Measurements from ENCODE around the gene RRAS2.
"Not testable (repeated sequence)": the region's sequence is repeated elsewhere in the genome, so short reads cannot be mapped to it uniquely, and the experiment has no call there.

Gene RRAS2

DNA sequence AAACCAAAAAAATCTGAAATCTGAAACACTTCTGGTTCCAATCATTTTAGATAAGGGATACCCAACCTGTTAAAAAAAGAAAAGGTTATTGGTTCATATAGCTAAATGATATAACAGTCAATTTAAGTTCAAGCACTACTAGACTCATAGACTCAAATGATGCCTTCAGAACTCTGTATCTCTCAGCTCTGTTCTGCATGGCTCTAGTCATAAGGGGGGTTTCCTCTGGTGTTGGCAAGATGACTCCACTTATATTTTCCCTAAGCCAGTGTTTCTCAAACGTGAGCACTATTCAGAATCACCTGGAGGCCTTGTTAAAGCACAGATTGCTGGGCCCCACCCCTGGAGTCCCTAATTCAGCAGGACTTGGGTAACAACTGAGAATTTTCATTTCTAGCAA, 11.5 kb upstream of the RRAS2 start:
- DNase-seq, result no peak

DNA sequence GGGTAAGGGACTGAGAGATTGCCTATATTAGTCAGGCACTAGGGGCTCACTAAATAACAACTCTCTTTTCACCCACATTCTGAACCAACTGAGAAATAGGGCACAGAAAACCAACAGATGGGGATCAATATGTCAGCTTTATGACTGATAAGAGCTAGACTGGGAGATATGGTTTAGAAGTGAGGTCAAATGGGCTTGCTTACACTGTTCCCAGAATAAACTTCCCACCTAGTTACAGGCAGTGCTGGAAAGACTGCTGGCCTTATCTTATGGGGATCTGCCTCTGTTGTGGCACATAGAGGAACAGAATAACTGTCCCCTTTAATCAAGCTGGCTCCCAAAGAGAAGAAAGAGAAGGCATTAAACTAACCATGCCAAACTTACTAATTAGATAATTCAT, 10.6 kb upstream of the RRAS2 start:
- DNase-seq, result no peak

DNA sequence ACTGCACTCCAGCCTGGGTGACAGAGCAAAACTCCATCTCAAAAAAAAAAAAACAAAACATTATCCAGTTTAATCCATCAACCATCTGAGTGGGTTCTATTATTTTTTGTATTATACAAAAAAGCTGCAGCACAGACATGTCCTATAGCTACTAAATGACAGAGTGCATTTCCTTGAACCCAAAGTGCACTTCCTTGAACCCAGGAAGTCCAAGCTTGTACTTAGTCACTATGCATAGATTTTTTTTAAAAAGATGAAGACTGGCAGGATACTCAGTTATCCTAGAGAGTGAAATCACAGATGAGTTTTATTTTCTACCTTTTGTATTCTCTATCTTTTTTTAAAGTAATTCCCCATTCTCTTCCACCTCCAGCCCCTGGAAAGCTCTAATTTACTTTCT, 8.0 kb upstream of the RRAS2 start:
- no peak for DNase-seq

DNA sequence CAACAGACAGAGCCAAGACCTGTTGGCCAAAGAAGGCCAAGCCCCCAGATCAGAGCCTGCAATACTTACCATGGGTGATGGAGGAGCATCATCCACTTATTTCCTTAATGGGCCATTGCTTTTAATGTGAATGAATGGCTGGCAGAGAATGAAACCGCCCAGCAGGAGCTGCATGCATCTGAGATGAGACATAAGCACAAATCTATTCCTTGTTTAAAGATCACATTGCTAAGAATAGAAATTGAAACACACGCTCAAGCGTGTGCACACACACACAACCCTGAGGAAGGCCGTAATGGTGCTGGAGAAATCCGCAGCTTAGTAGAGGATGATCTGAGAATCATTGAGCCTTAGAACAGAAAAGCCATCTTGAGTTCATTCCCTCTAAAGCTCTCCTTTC, 5.3 kb upstream of the RRAS2 start:
- DNase-seq, result no peak

DNA sequence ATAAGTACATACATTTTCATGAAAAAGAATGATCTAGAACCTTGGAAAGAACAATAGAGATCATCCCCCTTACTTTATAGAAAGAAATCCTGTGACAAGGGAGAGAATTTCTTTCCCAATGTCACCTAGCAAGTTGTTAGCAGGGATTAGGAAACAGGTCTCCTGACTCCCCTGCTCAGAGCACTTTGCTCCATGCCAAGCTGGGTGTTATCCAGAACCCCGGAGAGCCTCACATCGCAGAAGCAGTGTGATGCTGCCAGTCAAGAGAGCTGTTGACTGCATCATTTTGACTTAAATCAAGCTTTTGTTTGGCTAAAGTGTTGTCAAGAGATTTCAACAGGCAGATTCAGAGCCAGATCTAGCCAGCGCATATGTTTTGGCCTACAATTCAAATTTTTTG, 3.6 kb upstream of the RRAS2 start:
- no peak for DNase-seq

DNA sequence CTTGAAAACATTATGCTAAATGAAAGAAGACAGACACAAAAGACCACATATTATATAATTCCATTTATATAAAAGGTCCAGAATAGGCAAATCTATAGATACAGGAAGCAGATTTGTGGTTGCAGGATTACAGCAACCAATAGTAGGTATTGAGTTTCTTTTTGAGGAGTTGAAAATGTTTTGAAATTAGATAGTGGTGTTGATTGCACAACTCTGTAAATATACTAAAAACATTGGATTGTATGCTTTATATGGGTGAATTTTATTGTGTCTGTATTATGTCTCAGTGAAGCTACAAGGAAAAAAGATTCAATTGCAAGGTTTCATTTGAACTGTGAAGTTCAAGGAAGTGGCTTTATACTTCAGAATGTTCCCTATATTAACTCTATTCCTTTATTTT, 3.0 kb upstream of the RRAS2 start:
- DNase-seq, result peak; percentile 27

DNA sequence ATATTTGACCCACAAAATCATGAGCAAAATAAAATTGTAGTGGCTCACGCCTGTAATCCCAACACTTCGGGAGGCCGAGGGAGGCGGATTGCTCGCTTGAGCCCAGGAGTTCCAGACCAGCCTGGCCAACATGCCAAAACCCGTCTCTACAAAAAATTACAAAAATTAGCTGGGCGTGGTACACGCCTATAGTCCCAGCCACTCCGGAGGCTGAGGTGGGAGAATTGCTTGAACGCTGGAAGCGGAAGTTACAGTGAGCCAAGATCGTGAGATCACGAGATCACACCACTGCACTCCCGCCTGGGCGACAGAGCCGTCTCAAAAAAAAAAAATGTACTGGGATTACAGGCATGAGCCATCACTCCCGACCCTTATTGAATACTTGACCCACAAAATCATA, 2.0 kb upstream of the RRAS2 start:
- no peak for DNase-seq

DNA sequence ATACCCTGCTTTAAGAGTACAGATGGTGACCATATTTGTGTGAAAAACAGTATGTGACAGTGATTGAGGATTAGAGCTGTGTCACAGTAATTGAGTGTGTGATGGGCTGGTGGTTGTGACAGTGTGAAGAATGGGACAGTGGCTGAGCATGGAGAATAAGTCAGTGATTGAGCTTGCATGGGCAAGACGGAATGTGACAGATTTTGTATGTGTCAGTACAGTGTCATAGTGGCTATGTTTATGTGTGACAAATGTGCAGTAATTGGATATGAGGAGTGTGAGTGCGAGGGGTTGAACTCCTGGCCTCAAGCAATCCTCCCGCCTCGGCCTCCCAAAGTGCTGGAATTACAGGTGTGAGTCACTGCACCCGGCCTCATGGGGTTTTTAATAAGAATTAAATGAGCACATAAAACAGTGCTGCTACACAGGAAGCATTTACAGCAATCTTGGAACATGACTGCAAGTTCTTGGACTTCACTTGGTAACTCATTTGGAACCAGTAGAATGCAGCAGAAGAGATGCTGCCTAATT, 583 bp upstream of the RRAS2 start:
- DNase-seq, result no peak

DNA sequence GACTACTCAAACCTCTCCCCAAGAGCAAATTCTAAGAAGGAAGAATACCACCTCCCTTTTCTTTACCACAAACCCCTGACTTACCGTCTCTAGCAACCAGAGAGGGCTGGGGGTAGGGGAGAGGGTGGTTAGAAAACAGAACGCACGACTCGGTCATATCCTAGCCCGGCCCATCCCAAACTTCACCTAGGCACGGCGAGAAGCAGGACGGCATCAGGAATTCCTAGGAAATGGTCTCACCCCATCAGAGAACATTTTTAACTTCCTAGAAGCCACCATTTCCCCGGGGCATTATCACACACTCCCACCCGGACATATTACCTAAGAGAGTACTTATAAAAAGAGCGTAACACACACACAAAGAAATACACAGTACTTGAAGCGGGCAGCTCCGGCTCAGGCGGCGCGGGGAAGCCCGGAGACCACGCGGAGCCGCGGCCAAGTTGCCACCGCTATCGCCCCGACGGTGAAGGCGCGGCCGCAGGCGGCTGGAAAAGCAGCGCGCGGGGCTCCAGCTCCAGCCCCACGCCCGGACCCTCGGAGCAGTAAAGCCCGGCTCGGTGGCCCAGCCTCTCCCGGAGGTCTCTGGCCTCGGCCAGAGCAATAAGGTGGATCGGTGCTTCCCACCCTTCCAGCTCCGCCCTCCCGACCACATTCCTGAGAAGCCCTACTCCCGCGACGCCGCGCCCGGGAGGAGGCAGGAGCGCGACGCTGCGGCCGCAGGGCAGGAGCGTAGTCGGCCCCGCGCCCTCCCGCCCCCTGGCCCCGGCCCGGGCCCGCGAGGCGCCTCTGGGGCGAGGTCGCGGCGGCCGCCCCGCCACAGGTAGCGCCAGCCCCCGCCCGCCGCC, 878 bp downstream of the RRAS2 start:
- peak; percentile 61 for DNase-seq

DNA sequence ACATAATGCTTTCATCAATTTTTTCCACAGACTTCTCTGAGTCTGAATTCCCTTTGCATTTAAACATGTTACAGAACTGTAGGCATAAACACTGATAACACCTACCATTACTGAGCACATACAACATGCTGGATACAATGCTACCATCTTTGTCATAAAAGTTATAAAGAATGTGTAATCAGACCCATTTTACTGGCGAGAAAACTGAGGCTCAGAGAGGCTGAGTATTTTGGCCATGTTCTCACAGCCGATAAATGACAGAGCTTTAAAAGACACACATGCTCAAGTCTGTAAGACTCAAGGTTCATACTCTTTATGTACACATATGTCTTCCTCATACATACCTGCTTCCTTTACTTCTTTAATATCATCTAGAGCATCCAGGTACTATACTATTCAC, 2.6 kb downstream of the RRAS2 start:
- DNase-seq, result no peak

DNA sequence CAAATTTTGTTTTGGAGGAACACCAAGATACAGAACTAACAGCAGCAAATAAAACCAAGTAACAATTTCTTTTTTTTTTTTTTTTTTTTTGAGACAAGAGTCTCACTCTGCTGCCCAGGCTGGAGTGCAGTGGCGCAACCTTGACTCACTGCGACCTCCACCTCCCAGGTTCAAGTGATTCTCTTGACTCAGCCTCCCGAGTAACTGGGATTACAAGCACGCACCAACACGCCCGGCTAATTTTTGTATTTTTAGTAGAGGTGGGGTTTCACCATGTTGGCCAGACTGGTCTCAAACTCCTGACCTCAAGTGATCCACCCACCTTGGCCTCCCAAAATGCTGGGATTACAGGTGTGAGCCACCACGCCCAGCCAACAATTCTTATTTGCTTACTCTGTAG, 4.4 kb downstream of the RRAS2 start:
- DNase-seq, result not testable (repeated sequence)

DNA sequence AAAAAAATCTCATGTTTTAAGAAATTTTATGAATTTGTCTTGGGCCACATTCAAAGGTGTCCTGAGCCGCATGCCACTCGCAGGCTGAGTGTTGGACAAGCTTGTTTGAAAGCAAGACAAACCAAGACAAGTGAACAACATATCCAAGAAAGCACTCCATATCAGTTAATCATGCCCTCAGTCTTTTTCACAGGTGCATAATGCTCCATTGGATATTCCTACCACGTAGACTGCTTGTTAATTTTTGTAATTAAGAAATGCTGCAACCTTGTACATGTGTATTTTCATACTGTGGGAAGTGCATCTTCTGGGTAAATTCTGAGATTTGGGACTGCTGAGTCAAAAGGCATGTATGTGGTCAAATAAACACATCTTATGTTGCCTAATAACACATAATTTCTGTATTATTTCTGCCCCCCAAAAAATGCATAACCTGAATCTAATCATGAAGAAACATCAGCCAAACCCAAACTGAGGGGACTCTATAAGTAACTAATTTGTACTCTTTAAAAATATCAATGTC, 8.2 kb downstream of the RRAS2 start:
- DNase-seq, result peak; percentile 47

DNA sequence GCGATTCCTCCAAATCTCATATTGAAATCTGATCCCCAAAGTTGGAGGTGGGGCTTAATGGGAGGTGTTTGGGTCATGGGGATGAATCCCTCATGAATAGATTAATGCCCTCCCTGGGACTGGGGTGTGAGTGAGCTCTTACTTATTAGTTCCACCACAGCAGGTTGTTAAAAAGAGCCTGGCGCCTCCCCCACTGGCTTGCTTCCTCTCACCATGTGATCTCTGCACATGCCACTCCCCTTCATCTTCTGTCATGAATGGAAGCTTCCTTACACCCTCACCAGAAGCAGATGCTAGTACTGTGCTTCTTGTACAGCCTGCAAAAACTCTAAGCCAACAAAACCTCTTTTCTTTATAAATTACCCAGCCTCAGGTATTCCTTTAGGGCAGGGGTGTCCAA, 8.8 kb downstream of the RRAS2 start:
- no peak for DNase-seq

DNA sequence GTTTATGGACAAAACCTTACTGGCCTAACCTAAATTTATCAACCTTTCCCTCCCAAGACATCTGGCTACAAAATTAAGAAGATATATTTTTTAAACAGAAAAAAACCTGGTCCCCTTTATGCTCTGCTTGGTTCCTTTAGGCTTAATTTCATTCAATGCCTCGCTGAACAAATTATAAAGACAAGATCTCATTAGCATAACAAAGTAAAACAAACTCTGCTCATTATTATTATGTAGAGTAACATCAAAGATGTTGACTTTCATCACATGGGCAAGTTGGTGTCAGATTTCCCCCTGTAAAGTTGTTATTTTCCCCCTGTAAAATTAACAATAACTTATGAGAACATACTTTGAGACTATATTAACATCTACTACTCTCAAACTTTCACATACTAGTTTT, 11.0 kb downstream of the RRAS2 start:
- no peak for DNase-seq

DNA sequence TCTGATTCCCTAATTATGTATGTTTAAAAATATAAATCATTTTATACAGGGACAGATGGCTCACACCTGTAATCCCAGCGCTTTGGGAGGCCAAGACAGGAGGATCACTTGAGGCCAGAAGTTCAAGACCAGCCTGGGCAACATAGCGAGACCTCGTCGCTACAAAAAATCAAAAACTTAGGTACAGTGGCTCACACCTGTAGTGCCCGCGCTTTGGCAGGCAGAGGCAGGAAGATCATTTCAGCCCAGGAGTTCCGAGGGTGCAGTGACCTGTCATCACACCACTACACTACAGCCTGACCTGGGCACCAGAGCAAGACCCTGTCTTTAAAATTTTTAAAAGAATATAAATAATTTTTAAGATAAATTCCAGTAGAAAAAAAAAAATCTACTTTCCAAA, 11.5 kb downstream of the RRAS2 start:
- DNase-seq, result no peak

DNA sequence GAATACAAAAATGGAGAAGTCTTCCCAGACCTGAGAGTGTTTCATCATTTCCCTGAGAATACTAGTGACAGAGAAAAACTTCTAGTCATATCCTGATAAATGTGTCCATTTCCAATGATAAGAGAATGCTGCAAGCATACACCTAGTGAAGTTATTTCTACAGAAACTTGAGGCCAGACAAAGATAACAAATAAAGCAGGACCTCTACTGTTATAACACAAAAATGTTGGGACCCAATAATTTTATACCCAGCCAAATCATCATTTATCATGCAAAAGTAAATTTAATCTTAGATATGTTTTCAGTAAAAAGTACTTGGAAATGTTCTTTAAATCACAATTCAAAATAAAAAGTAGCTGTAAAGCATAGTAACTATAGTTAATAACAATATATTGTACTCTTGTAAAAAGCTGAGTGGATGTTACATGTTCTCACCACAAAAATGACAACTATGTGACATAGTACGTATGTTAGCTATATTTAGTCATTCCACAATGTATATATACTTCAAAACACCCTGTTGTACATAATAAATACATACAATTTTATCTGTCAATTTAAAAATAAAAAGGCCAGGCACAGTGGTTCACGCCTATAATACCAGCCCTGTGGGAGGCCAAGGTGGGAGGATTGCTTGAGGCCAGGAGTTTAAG, 12.6 kb downstream of the RRAS2 start:
- DNase-seq, result no peak

DNA sequence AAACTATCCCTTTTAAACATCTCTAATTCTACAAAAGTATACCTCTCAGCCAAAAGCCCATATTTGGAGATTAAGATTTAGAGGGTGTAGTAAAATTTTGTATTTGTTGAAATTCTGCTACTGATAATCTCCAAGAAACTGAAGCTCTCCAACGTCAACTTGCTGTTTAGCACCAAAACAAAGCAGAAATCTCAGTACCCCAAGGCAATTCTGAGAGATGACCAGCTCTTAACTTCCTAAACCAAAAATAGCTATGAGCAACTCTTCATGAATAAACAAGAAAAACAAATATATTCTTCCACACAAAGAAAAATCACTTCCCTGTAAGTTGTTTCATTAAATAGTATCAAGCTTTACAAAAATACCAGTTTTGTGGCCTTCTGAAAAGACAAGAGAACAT, 13.3 kb downstream of the RRAS2 start:
- no peak for DNase-seq

DNA sequence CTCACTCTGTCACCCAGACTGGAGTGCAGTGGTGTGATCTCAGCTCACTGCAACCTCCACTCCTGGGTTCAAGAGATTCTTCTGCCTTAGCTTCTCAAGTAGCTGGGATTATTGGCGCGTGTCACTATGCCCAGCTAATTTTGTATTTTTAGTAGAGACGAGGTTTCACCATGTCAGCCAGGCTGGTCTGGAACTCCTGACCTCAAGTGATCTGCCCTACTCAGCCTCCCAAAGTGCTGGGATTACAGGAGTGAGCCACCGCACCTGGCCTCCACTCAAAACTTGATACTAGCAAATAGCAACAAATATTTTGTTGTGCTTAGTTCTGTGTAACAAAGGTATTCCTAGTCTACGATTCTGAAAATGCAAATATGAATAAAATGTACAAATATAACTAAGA, 14.0 kb downstream of the RRAS2 start:
- not testable (repeated sequence) for DNase-seq

DNA sequence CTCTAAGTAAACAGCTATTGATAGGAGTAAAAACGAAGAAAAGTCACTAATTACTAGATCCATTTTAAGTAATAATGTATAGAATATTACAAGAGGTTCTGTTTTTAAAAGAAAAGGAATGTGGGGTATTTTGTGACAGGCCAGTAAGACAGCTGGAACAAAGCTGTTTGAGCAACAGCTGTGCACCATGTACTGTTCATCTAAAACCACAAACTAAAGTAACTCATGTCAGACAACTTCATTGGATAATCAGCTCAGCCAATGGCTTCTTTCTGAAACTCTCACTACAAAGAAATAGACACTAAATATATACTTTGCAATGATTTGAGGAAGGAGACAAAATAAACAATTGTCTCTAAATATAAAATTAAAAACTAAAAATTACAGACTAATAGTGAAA, 16.1 kb downstream of the RRAS2 start:
- DNase-seq, result peak; percentile 89

DNA sequence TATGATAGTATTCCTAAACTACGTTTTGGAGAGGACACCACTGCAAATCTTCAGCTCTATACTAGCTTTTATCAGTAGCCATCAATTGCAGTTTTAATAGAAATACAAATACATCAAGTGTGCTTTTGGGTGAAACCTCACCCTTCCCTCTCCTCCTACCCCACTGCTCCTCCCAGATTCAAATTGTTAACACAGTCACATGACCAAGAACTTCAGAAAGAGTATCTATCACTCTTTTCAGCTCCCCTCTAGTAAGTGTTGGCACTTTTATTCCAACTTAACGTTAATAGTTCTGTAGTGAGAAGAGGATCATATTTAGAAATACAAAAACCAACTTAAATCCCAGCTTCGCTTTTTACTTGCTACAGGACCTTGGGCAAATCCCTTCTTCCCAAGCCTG, 17.0 kb downstream of the RRAS2 start:
- DNase-seq, result no peak

DNA sequence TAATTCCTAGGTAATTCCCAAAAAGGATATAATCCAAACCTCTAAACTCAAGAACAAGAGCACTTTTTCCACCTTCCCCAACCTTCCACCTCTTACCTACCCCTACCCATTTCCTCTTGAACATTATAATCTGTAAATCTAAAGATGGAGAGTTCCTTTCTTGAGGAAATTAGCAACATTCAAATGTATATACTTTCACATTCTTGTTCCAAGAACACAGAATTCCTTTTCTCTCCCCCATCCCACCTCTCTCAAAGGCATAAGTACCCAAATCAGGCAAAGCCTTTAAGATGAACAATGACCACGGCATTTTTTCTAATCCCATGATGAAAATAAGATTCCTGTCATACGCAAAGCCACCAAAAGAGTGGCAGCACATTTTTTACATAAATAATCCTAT, 18.3 kb downstream of the RRAS2 start:
- DNase-seq, result no peak

DNA sequence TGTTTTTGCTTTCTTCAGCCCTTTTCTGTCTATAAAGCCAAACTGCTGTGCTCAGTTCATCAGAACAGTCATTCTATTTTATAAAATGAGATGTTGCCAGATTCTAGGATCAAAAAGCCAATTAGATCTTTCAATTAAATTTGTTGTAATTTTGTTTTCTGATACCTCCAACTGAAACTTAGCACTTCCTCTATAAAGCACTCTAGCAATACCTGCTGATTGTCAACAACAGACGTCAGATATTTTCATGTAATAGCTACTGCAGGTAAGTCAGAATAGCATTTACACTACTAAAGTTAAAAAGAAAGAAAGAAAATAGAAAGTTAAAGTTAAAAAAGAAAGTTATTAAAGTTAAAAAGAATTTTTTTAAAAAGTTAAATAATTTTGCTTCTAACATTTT, 19.6 kb downstream of the RRAS2 start:
- no peak for DNase-seq

DNA sequence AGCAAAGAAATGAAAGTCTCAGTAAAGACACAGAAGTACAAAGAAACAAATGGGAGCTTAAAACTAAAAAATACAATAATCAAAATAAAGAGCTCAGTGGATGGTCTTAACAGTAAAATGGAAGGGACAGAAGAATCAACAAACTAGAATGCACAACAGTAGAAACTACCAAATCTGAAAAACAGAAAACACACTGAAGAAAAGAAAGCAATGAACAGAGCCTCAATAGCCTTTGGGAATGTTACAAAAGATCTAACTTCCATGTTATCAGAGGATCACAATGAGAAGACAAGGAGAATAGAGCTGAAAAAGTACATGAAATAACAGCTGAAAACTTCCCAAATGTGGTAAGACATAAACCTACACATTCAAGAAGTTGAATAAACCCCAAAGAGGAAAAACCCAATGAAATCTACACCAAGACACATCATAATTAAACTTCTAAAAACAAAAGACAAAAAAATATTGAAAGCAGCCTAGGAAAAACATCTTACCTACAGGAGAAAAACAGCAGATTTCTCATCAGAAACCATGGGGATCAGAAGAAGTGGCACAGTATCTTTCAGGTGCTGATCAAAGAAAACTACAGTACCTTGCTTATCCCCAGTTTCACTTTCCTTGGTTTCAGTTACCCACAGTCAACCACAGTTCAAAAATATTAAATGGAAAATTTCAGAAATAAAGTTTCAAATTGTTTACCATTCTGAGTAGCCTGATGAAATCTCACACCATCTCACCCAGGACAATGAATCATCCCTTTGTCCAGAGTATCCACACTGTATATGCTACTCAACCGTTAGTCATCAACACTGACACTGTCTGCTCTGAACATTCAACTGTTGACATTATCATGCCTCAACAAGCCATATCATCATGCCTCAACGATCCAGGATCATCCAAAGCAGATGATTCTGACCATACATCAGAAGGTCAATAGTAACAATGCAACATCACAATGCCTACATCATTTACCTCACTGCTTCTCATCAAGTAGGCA, 22.2 kb downstream of the RRAS2 start:
- peak; percentile 99 for DNase-seq

All from HCEC 1CT (cell line).